Mammary epithelial cell (primary cell): ENCODE measurements around the gene PLEKHG5.

Experiments used
- CTCF ChIP-seq, 2 donors: IDR thresholded peaks in 1 of 2; conservative IDR thresholded peaks in 1 of 2; 2 replicates each; pipeline ENCODE4 v1.5.1; 2011 to 2012; ENCODE audit warnings: inconsistent platforms in 2 of 2, low read length in 2 of 2, mild to moderate bottlenecking in 2 of 2, control low read depth in 1 of 2, low read depth in 1 of 2; ENCODE audit not compliant: insufficient read depth in 1 of 2; ENCODE audit errors: extremely low read depth in 1 of 2
- EZH2 ChIP-seq: IDR thresholded peaks from 2 replicates; pipeline ENCODE4 v1.6.1; 2012; ENCODE audit warnings: low read length, inconsistent platforms, borderline replicate concordance

- TF ChIP-seq CTCF (conservative IDR thresholded peaks at IDR 0.05 in 1 of 2, IDR thresholded peaks at IDR 0.05 in 1 of 2; ENCODE audit: extremely low read depth in 1 of 2, insufficient read depth in 1 of 2, low read depth in 1 of 2, low read length in 2 of 2) (no peak), EZH2 (no peak)
These were observed 28.4 kb downstream of the PLEKHG5 start for GRCh38 chr1:6463120-6463412.
